HepG2 (cell line): ENCODE results near the gene NEMF. TPM values are rescaled to one million over a fixed set of nuclear protein-coding genes. Genes with fewer than 3 reads are reported as not detected.

Source experiments
- AKNA ChIP-seq: sonication (generic); formaldehyde crosslinking; IDR thresholded peaks from 2 replicates; pipeline ENCODE4 v1.4.0; 2020; ENCODE audit warnings: missing genetic modification reagents, borderline replicate concordance
- ARID3A ChIP-seq: IDR thresholded peaks from 2 replicates; pipeline ENCODE4 v1.6.1; 2012; ENCODE audit warnings: low read depth, low read length, improper control_type of control experiment
- DR1 ChIP-seq: sonication (generic); formaldehyde crosslinking; IDR thresholded peaks from 2 replicates; pipeline ENCODE4 v1.8.0; 2021; ENCODE audit warnings: mild to moderate bottlenecking, missing genetic modification reagents, inconsistent platforms
- ELF4 ChIP-seq: sonication (generic); formaldehyde crosslinking; IDR thresholded peaks from 2 replicates; pipeline ENCODE4 v1.5.0; 2020; ENCODE audit warnings: missing genetic modification reagents, mild to moderate bottlenecking, moderate library complexity, borderline replicate concordance
- GABPA ChIP-seq, 2 experiments: IDR thresholded peaks; 2 replicates each; pipeline ENCODE4 v1.6.1; 2011 to 2016; ENCODE audit warnings: low read depth in 2 of 2, low read length in 1 of 2, missing biosample characterization in 1 of 2, missing genetic modification characterization in 1 of 2
- HNF1A ChIP-seq, 2 experiments: sonication (generic) in 1 of 2; formaldehyde crosslinking in 1 of 2; IDR thresholded peaks; 2 replicates each; pipeline versions ENCODE4 v1.4.0 to v1.6.1; 2016 to 2020; ENCODE audit warnings: borderline replicate concordance in 1 of 2, low read depth in 1 of 2, mild to moderate bottlenecking in 1 of 2, missing genetic modification reagents in 1 of 2
- HNF4G ChIP-seq, 2 experiments: sonication (generic) in 1 of 2; formaldehyde crosslinking in 1 of 2; IDR thresholded peaks; 2 replicates each; pipeline versions ENCODE4 v1.4.0 to v1.6.1; 2011 to 2020; ENCODE audit warnings: borderline replicate concordance in 2 of 2, low read depth in 2 of 2, mild to moderate bottlenecking in 2 of 2, low read length in 1 of 2, missing genetic modification reagents in 1 of 2, moderate library complexity in 1 of 2
- HNRNPH1 ChIP-seq: fragments of 200-400 bp; formaldehyde crosslinking; optimal IDR thresholded peaks from 2 replicates; pipeline ENCODE3; 2017; ENCODE audit warnings: mild to moderate bottlenecking, low read depth, low read length
- KDM3A ChIP-seq: IDR thresholded peaks from 2 replicates; pipeline ENCODE4 v1.6.1; 2018; ENCODE audit warnings: low read depth, missing compliant biosample characterization
- NFRKB ChIP-seq: fragments of 450-650 bp; IDR thresholded peaks from 2 replicates; pipeline ENCODE4 v1.6.1; 2017
- SIN3A ChIP-seq: IDR thresholded peaks from 2 replicates; pipeline ENCODE4 v1.6.1; 2011; ENCODE audit warnings: low read depth, mild to moderate bottlenecking, control low read depth, low read length, borderline replicate concordance
- TCF7 ChIP-seq: sonication (generic); IDR thresholded peaks from 2 replicates; pipeline ENCODE4 v1.6.1; 2016; ENCODE audit warnings: antibody characterized with exemption, low read depth
- THAP8 ChIP-seq: sonication (generic); formaldehyde crosslinking; IDR thresholded peaks from 2 replicates; pipeline ENCODE4 v1.5.1; 2020; ENCODE audit warnings: missing genetic modification reagents, mild to moderate bottlenecking, borderline replicate concordance
- U2AF2 ChIP-seq: fragments of 200-400 bp; formaldehyde crosslinking; IDR thresholded peaks from 2 replicates; pipeline ENCODE4 v1.6.1; 2017; ENCODE audit warnings: low read depth, mild to moderate bottlenecking, low read length
- ZNF260 ChIP-seq: sonication (generic); formaldehyde crosslinking; IDR thresholded peaks from 2 replicates; pipeline ENCODE4 v1.4.0; 2020; ENCODE audit warnings: missing genetic modification reagents, low read depth, mild to moderate bottlenecking, borderline replicate concordance
- ZNF557 ChIP-seq: sonication (generic); formaldehyde crosslinking; IDR thresholded peaks from 2 replicates; pipeline ENCODE4 v1.4.0; 2020; ENCODE audit warnings: missing genetic modification reagents
- polyA plus RNA-seq, 8 experiments: library from polyadenylated mRNA; depleted of rRNA in 3 of 8; stranded (reverse) in 7 of 8; unstranded in 1 of 8; fragments of >200 nt; fragmentation: Illumina TruSeq in 4 of 8; extraction: Trizol in 4 of 8; gene quantifications; 2 replicates each; pipeline versions ENCODE4 v1.2.1 to v1.2.3, GENCODE V29; 2011 to 2016; ENCODE audit warnings: low read depth in 4 of 8, missing spikeins in 1 of 8, mixed read lengths in 1 of 8; ENCODE audit not compliant: insufficient read depth in 1 of 8
- total RNA-seq, 5 experiments: library from RNA; depleted of rRNA; stranded (reverse); fragments of >200 nt; fragmentation: Illumina TruSeq; extraction: Trizol; gene quantifications; 2 replicates each; pipeline ENCODE4 v1.2.3, GENCODE V29; 2016; ENCODE audit warnings: low read depth in 1 of 5

NEMF gene
- total and polyA plus RNA-seq, 2 of the 13 experiments (the other 11 are each of a cell fraction or from before 2014, with no cell fraction given): 21.3 to 57.9 TPM

- TF ChIP-seq HNF1A (IDR thresholded peaks at IDR 0.05; ENCODE audit: low read depth) (peak; percentile 71), HNF1A (CRISPR knock-in tag; IDR thresholded peaks at IDR 0.05; ENCODE audit: borderline replicate concordance) (peak; percentile 84; the same call in 1 of the 2 replicates), GABPA (IDR thresholded peaks at IDR 0.05; ENCODE audit: low read depth, low read length) (no peak), GABPA (CRISPR knock-in tag; IDR thresholded peaks at IDR 0.05; ENCODE audit: low read depth) (peak; percentile 70), ELF4 (CRISPR knock-in tag) (peak; percentile 67), U2AF2 (no peak), DR1 (0 out of 2 replicates have a peak, but pooled peaks have one; percentile 58), SIN3A (no peak), TCF7 (peak; percentile 73), HNF4G (IDR thresholded peaks at IDR 0.05; ENCODE audit: borderline replicate concordance, low read depth, low read length) (peak; percentile 97), HNF4G (CRISPR knock-in tag; IDR thresholded peaks at IDR 0.05; ENCODE audit: borderline replicate concordance, low read depth) (peak; percentile 83; the same call in 1 of the 2 replicates), ZNF260 (no peak), KDM3A (CRISPR knock-in tag) (peak; percentile 57; the same call in 1 of the 2 replicates), ZNF557 (CRISPR knock-in tag) (no peak), NFRKB (no peak), THAP8 (CRISPR knock-in tag) (no peak), ARID3A (peak; percentile 71; the same call in 1 of the 2 replicates), HNRNPH1 (no peak), AKNA (CRISPR knock-in tag) (no peak)
These were observed 82.3 kb downstream of the NEMF start (continued) for GRCh38 chr14:49770212-49770817.
